Measurements from ENCODE around the gene SHISA9.

Gene SHISA9

DNA sequence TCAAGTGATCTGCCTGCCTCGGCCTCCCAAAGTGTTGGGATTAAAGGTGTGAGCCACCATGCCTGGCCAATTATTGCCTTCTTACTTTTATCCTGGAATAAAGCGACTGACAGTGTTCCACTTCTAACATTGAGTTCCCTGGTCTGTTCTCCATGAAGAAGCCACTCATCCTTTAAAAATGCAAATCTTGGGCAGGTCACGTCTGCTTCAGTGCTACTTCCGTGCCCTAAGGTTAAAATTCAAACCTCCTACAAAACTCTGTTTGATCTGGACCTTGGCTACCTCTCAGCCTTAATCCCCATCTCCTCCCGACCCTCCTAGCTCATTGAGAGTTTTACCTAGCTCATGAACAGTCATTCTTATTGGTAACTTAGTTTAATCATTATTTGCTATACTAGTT lies 9.6 kb upstream of the SHISA9 start:
- no peaks in the 10 kb centered on the region for H3K4me1 ChIP-seq (ENCODE audit: control insufficient read depth, low read length)

DNA sequence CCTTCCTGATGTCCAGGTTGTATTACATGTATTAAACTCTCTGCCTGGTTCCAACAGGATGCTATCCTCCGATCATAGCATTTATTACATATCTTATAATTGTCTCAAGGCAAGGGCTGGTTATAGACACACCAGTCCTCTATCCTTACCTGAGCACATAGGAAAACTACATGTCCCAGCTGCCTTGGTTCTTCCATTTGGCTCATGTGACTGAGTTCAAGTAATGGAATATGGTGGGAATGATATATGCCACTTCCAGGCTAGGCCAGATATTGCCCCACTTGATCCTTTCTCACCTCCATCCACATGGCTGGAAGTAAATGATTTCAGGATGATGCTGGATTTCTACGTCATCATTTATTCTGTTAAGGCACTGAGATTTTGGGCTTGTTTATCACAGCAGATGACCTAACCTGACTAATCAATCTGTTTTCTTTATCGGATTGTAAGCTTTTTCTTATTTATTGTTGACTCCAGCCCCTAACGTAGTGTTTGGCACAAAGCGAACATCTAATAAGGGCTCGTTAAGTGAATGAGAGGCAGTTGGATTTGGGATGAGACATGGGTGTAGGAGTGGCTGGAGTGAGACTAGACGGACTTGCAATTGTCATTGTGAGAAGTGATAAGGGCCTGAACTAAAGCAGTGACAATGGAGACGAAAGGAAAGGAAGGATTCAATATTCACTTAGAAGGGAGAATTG lies 8.2 kb upstream of the SHISA9 start:
- no peaks in the 10 kb centered on the region for H3K27me3 ChIP-seq (ENCODE audit: control insufficient read depth, low read length)
- no peaks in the 10 kb centered on the region for H3K9me2 ChIP-seq (replicated peaks; ENCODE audit: control insufficient read depth, low read length)
- H3K79me2 ChIP-seq (ENCODE audit: control insufficient read depth, low read length), result no peaks in the 10 kb centered on the region
- no peaks in the 10 kb centered on the region for H3K36me3 ChIP-seq (ENCODE audit: control insufficient read depth, low read length)
- H3K4me1 ChIP-seq (ENCODE audit: control insufficient read depth, low read length), result no peaks in the 10 kb centered on the region
- no peaks in the 10 kb centered on the region for H3F3A ChIP-seq (ENCODE audit: control insufficient read depth, insufficient read depth)
- H3K4me2 ChIP-seq (ENCODE audit: low read length), result no peak overlapping the region
- H3K9me3 ChIP-seq (ENCODE audit: control insufficient read depth, insufficient read depth, low read length), result no peaks in the 10 kb centered on the region
- H3K4me3 ChIP-seq (ENCODE audit: low read length), result no peak overlapping the region
- no peaks in the 10 kb centered on the region for H4K20me1 ChIP-seq (ENCODE audit: control insufficient read depth, insufficient read depth, low read depth, low read length)
- TF ChIP-seq, protein P1, sequence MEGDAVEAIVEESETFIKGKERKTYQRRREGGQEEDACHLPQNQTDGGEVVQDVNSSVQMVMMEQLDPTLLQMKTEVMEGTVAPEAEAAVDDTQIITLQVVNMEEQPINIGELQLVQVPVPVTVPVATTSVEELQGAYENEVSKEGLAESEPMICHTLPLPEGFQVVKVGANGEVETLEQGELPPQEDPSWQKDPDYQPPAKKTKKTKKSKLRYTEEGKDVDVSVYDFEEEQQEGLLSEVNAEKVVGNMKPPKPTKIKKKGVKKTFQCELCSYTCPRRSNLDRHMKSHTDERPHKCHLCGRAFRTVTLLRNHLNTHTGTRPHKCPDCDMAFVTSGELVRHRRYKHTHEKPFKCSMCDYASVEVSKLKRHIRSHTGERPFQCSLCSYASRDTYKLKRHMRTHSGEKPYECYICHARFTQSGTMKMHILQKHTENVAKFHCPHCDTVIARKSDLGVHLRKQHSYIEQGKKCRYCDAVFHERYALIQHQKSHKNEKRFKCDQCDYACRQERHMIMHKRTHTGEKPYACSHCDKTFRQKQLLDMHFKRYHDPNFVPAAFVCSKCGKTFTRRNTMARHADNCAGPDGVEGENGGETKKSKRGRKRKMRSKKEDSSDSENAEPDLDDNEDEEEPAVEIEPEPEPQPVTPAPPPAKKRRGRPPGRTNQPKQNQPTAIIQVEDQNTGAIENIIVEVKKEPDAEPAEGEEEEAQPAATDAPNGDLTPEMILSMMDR (IDR thresholded peaks at IDR 0.05; ENCODE audit: low read depth, low read length, poor library complexity, severe bottlenecking), result no peak
- TF ChIP-seq EZH2phosphoT487 (IDR thresholded peaks at IDR 0.05; ENCODE audit: borderline replicate concordance, low read length), result no peak
- no peak overlapping the region for H3K27ac ChIP-seq (ENCODE audit: low read depth, low read length)

More for the DNA sequence above, 9.6 kb upstream of the SHISA9 start:
- no peaks in the 10 kb centered on the region for H3K9me3 ChIP-seq (ENCODE audit: control insufficient read depth, insufficient read depth, low read length)
- TF ChIP-seq EZH2phosphoT487 (IDR thresholded peaks at IDR 0.05; ENCODE audit: borderline replicate concordance, low read length), result no peak
- TF ChIP-seq, protein P1 (IDR thresholded peaks at IDR 0.05; ENCODE audit: low read depth, low read length, poor library complexity, severe bottlenecking), result no peak
- H3K4me2 ChIP-seq (ENCODE audit: low read length), result no peak overlapping the region
- no peaks in the 10 kb centered on the region for H4K20me1 ChIP-seq (ENCODE audit: control insufficient read depth, insufficient read depth, low read depth, low read length)
- no peak overlapping the region for H3K27ac ChIP-seq (ENCODE audit: low read depth, low read length)
- no peaks in the 10 kb centered on the region for H3K27me3 ChIP-seq (ENCODE audit: control insufficient read depth, low read length)
- H3F3A ChIP-seq (ENCODE audit: control insufficient read depth, insufficient read depth), result no peaks in the 10 kb centered on the region
- H3K9me2 ChIP-seq (replicated peaks; ENCODE audit: control insufficient read depth, low read length), result no peaks in the 10 kb centered on the region
- H3K79me2 ChIP-seq (ENCODE audit: control insufficient read depth, low read length), result no peaks in the 10 kb centered on the region
- no peak overlapping the region for H3K4me3 ChIP-seq (ENCODE audit: low read length)
- no peaks in the 10 kb centered on the region for H3K36me3 ChIP-seq (ENCODE audit: control insufficient read depth, low read length)

DNA sequence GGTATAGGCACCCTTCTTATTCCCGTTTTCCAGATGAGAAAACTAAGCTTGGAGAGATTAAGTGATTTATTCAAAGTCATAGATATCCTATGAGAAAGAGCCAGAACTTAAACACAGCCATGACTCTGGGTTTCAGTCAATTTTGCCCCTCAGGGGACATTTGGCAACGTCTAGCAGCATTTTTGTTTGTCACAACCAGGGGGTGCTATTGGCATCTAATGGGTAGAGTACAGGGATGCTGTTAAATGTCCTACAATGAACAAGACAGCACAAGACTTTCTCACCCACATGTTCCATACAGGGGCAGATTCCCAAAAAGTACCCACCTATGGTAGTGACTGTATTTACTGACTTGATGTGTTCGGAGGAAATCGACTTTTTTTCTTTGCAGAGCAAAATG lies 4.8 kb upstream of the SHISA9 start:
- H4K20me1 ChIP-seq (ENCODE audit: control insufficient read depth, insufficient read depth, low read depth, low read length), result no peaks in the 10 kb centered on the region
- H3K9me3 ChIP-seq (ENCODE audit: control insufficient read depth, insufficient read depth, low read length), result no peaks in the 10 kb centered on the region
- no peaks in the 10 kb centered on the region for H3K4me1 ChIP-seq (ENCODE audit: control insufficient read depth, low read length)
- no peaks in the 10 kb centered on the region for H3F3A ChIP-seq (ENCODE audit: control insufficient read depth, insufficient read depth)
- H3K4me2 ChIP-seq (ENCODE audit: low read length), result no peak overlapping the region
- no peak overlapping the region for H3K27ac ChIP-seq (ENCODE audit: low read depth, low read length)
- TF ChIP-seq EZH2phosphoT487 (IDR thresholded peaks at IDR 0.05; ENCODE audit: borderline replicate concordance, low read length), result no peak
- TF ChIP-seq, protein P1 (IDR thresholded peaks at IDR 0.05; ENCODE audit: low read depth, low read length, poor library complexity, severe bottlenecking), result peak; percentile 71
- no peaks in the 10 kb centered on the region for H3K79me2 ChIP-seq (ENCODE audit: control insufficient read depth, low read length)
- H3K27me3 ChIP-seq (ENCODE audit: control insufficient read depth, low read length), result no peaks in the 10 kb centered on the region; the same call in 1 of the 2 replicates
- no peak overlapping the region for H3K4me3 ChIP-seq (ENCODE audit: low read length)
- no peaks in the 10 kb centered on the region for H3K9me2 ChIP-seq (replicated peaks; ENCODE audit: control insufficient read depth, low read length)
- H3K36me3 ChIP-seq (ENCODE audit: control insufficient read depth, low read length), result no peaks in the 10 kb centered on the region
